DMS114 treated with DMSO at 0.1 percent for 48 hours (cell line): Measurements from ENCODE around the gene RINL.

ENCODE experiments used
- DNase-seq: peaks from one replicate; lab custom pipeline; 2025; ENCODE audit not compliant: unreplicated experiment; lab: John Stamatoyannopoulos, UW

The RINL gene

GRCh38 chr19:38850436-38850975 lies 27.6 kb downstream of the RINL start:
- DNase-seq: no peak

GRCh38 chr19:38849860-38850435 lies 28.1 kb downstream of the RINL start, which contains the start of gene HNRNPL:
TSS of gene HNRNPL (minus strand) at chr19:38849986. CDS start at chr19:38849966, 20 bp downstream.
- peak; percentile 100 for DNase-seq

GRCh38 chr19:38849147-38849859 lies 28.8 kb downstream of the RINL start:
- peak; percentile 91 for DNase-seq

GRCh38 chr19:38848299-38849146 lies 29.6 kb downstream of the RINL start:
- DNase-seq: no peak

- no peak for DNase-seq
Measured at GRCh38 chr19:38846097-38846496, 32.0 kb downstream of the RINL start.

- DNase-seq: no peak
Measured at GRCh38 chr19:38845374-38846024, 32.6 kb downstream of the RINL start.

- DNase-seq: no peak
Measured at GRCh38 chr19:38844093-38844686, 33.9 kb downstream of the RINL start.

- DNase-seq: no peak
Measured at GRCh38 chr19:38843175-38843758, 34.8 kb downstream of the RINL start.

GRCh38 chr19:38842439-38843174 lies 35.5 kb downstream of the RINL start:
- DNase-seq: no peak

GRCh38 chr19:38841787-38842438 lies 36.2 kb downstream of the RINL start:
- DNase-seq: no peak

GRCh38 chr19:38841180-38841766 lies 36.8 kb downstream of the RINL start:
- DNase-seq: no peak

- no peak for DNase-seq
Measured at GRCh38 chr19:38840583-38840968, 37.5 kb downstream of the RINL start.

GRCh38 chr19:38839816-38840582 lies 38.1 kb downstream of the RINL start:
- no peak for DNase-seq

GRCh38 chr19:38838986-38839761 lies 38.9 kb downstream of the RINL start:
- DNase-seq: no peak

GRCh38 chr19:38838208-38838985 lies 39.7 kb downstream of the RINL start:
- no peak for DNase-seq

GRCh38 chr19:38837656-38838121 lies 40.4 kb downstream of the RINL start:
- DNase-seq: no peak
